SK-N-MC (cell line): ENCODE data around the gene CTNNA1.

ENCODE experiments used
- DNase-seq: peaks from one replicate; pipeline ENCODE4 v3.0.0-alpha.2; 2011; ENCODE audit warnings: low read depth, low spot score
- H3K27ac ChIP-seq: fragments of 200-600 bp; sonication (generic); 2 replicates; pipeline ENCODE4 v1.5.1; 2016; ENCODE audit warnings: mixed run types
- H3K36me3 ChIP-seq: fragments of 200-600 bp; sonication (generic); 2 replicates; pipeline ENCODE4 v1.6.1; 2017; ENCODE audit warnings: antibody characterized with exemption, low read length, mixed read lengths; ENCODE audit not compliant: insufficient read depth
- H3K4me3 ChIP-seq: fragments of 200-600 bp; sonication (generic); 2 replicates; pipeline ENCODE4 v1.5.1; 2016
- H3K9ac ChIP-seq: fragments of 200-600 bp; sonication (generic); 2 replicates; pipeline ENCODE4 v1.8.0; 2017; ENCODE audit warnings: mixed run types, mixed read lengths; ENCODE audit not compliant: insufficient read length
- H3K9me3 ChIP-seq: fragments of 200-600 bp; sonication (generic); 2 replicates; pipeline ENCODE4 v1.6.1; 2017; ENCODE audit warnings: low read depth, mild to moderate bottlenecking, antibody characterized with exemption, low read length, moderate library complexity, mixed read lengths
- EZH2 ChIP-seq: fragments of 200-600 bp; sonication (generic); IDR thresholded peaks from one replicate; pipeline ENCODE4 v1.6.1; 2017; ENCODE audit warnings: antibody characterized with exemption
- FOXP2 ChIP-seq: optimal IDR thresholded peaks from 2 replicates; pipeline ENCODE3; 2011; ENCODE audit warnings: mild to moderate bottlenecking, moderate library complexity; ENCODE audit not compliant: insufficient read depth; ENCODE audit errors: extremely low read length, control extremely low read depth
- POLR2AphosphoS5 ChIP-seq: IDR thresholded peaks from 2 replicates; pipeline ENCODE4 v1.6.1; 2012; ENCODE audit warnings: mild to moderate bottlenecking, low read depth, low read length, borderline replicate concordance

Gene CTNNA1

GRCh38 chr5:138869763-138870500 lies 116.7 kb downstream of the CTNNA1 start:
- H3K4me3 ChIP-seq: no peak overlapping the region
- DNase-seq: no peak
- H3K27ac ChIP-seq: no peak overlapping the region
- no peaks in the 10 kb centered on the region for H3K9me3 ChIP-seq
- H3K36me3 ChIP-seq: no peaks in the 10 kb centered on the region
- no peak overlapping the region for H3K9ac ChIP-seq
- TF ChIP-seq POLR2AphosphoS5 (no peak), EZH2 (no peak), FOXP2 (no peak)

- no peak overlapping the region for H3K27ac ChIP-seq
- TF ChIP-seq POLR2AphosphoS5: no peak
- no peak for TF ChIP-seq FOXP2
- no peak for TF ChIP-seq EZH2
Measured at GRCh38 chr5:138870611-138871010, 117.4 kb downstream of the CTNNA1 start.

DNA sequence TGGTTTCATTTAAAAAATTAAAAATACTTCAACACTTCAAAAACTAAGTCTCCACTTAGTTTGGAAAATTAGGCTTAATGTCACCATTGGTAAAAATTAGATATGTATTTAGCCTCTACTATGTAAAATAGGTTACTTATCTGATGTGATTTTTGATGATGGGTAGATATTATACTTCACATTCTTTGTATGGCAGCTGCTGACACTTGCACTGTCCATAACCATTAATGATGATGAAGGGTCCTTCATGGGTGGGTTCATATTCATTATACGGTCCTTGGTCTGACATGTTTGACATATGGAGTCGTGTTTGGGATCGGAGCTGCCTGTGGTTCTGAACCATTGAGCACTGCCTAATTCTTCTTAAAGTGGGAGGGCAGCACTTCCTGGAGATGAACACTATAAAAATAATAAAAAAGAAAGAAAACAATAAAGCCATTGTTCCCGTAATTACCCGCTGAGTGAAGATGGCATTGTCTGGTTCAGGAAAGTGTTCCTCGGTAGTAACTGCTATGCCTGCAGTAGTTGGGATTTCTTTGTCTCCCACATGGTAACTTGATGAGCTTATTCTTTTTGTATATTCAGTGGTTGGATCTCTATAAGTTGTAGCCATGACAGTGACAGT lies 119.7 kb downstream of the CTNNA1 start:
- no peak overlapping the region for H3K4me3 ChIP-seq

More at GRCh38 chr5:138870611-138871010, 117.4 kb downstream of the CTNNA1 start:
- no peak for DNase-seq
- no peaks in the 10 kb centered on the region for H3K9me3 ChIP-seq
- H3K9ac ChIP-seq: no peak overlapping the region
- no peaks in the 10 kb centered on the region for H3K36me3 ChIP-seq
- H3K4me3 ChIP-seq: no peak overlapping the region

DNA sequence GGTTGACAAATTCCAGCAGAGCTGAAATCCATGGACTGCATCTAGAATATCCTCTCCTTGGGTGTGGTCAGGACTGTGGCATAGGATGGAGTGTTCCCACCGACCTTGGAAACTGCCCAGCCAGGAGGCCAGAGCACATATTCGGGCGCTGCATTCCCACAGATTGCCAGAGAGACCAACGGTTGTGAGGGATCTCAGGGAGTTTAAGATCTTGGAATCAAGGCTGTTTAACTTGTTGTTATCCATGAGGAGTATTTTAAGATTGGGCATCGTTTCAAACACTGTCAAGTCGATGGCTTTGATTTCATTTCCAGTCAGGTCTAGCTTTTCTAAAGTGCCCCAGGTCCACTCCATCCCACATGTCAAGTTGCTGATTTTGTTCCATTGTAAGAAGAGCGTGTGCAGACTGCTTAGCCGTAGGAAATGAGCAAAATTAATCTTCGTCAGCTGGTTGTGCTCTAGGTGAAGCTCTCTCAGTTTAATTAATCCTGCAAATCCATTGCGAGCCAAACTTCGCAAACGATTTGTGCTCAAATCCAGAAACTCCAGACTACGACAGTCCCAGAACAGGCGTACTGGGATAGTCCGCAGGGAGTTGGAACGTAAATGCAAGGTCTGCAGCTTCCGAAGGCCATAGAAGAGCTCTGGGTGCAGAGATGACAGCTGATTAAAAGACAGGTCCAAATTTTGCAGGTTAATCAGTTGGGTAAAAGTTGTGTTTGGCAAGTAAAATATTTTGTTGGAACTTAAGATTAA lies 120.4 kb downstream of the CTNNA1 start:
- DNase-seq: no peak
- Histone ChIP-seq H3K36me3 (no peaks in the 10 kb centered on the region), H3K4me3 (no peak overlapping the region)

More for the DNA sequence above, 119.7 kb downstream of the CTNNA1 start:
- H3K9me3 ChIP-seq: no peaks in the 10 kb centered on the region
- no peaks in the 10 kb centered on the region for H3K36me3 ChIP-seq
- H3K9ac ChIP-seq: no peak overlapping the region
- DNase-seq: no peak
- no peak overlapping the region for H3K27ac ChIP-seq
- TF ChIP-seq POLR2AphosphoS5 (no peak), EZH2 (no peak), FOXP2 (no peak)

DNA sequence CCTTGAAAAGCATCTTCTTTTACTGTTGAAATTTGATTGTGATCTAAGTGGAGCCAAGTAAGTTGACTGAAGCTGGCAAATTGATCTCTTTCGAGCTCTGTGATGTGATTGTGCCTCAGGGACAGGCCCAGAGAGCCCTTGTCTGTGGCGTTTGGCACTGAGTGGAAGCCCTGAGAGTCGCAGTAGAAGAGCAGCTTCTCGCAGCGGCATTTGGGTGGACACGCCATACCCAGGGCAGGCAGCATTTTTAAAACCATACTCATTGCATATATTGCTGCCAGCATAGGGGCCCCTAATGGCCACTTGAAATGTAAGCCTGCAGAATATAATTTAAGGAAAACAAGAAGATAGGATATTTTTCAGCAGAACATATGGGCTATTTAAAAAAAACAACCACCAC lies 121.0 kb downstream of the CTNNA1 start:
- H3K27ac ChIP-seq: no peak overlapping the region
- H3K9me3 ChIP-seq: no peaks in the 10 kb centered on the region
- H3K36me3 ChIP-seq: no peaks in the 10 kb centered on the region
- DNase-seq: no peak
- TF ChIP-seq POLR2AphosphoS5: no peak
- TF ChIP-seq FOXP2: no peak
- no peak for TF ChIP-seq EZH2
- H3K9ac ChIP-seq: no peak overlapping the region
- H3K4me3 ChIP-seq: no peak overlapping the region

More for the DNA sequence above, 120.4 kb downstream of the CTNNA1 start:
- H3K9ac ChIP-seq: no peak overlapping the region
- H3K9me3 ChIP-seq: no peaks in the 10 kb centered on the region
- no peak overlapping the region for H3K27ac ChIP-seq
- no peak for TF ChIP-seq POLR2AphosphoS5
- TF ChIP-seq EZH2: no peak
- no peak for TF ChIP-seq FOXP2

- TF ChIP-seq POLR2AphosphoS5 (no peak), EZH2 (no peak), FOXP2 (no peak)
- no peaks in the 10 kb centered on the region for H3K9me3 ChIP-seq
- no peak within 1 kb of the TSS for H3K9ac ChIP-seq
- no peak within 1 kb of the TSS for H3K4me3 ChIP-seq
- H3K27ac ChIP-seq: no peak within 1 kb of the TSS; the same call in 1 of the 2 replicates
- H3K36me3 ChIP-seq: no peaks in the 10 kb centered on the region
- no peak for DNase-seq
Measured at GRCh38 chr5:138874771-138875551, 121.7 kb downstream of the CTNNA1 start, which contains the start of gene LRRTM2. TSS of gene LRRTM2 (minus strand) at chr5:138875335. CDS start at chr5:138874911, 424 bp downstream.

- Histone ChIP-seq H3K9me3 (no peaks in the 10 kb centered on the region), H3K4me3 (no peak overlapping the region), H3K36me3 (no peaks in the 10 kb centered on the region), H3K9ac (no peak overlapping the region), H3K27ac (no peak overlapping the region)
- DNase-seq: no peak
- TF ChIP-seq POLR2AphosphoS5: no peak
- TF ChIP-seq FOXP2: no peak
- TF ChIP-seq EZH2: no peak
Measured at GRCh38 chr5:138875552-138875875, 122.3 kb downstream of the CTNNA1 start.
